CD4-positive, alpha-beta T cell treated with Interferon gamma for 1 hour (primary cell): ENCODE data around the gene ADAMTSL4.
"Not testable (repeated sequence)": the region's sequence is repeated elsewhere in the genome, so short reads cannot be mapped to it uniquely, and the experiment has no call there.

Experiments
- DNase-seq: peaks from one replicate; pipeline ENCODE4 v3.0.0-alpha.2; 2020

The ADAMTSL4 gene

GRCh38 chr1:150555971-150556865 lies 7.0 kb downstream of the ADAMTSL4 start:
- DNase-seq: no peak

- no peak for DNase-seq
Observed at GRCh38 chr1:150557065-150557600, 7.9 kb downstream of the ADAMTSL4 start.

- no peak for DNase-seq
Observed at GRCh38 chr1:150557813-150558212, 8.6 kb downstream of the ADAMTSL4 start.

- DNase-seq: no peak
Observed at GRCh38 chr1:150558303-150558704, 9.1 kb downstream of the ADAMTSL4 start.

GRCh38 chr1:150558761-150559655 lies 9.8 kb downstream of the ADAMTSL4 start:
- no peak for DNase-seq

GRCh38 chr1:150559656-150560010 lies 10.4 kb downstream of the ADAMTSL4 start:
- no peak for DNase-seq

GRCh38 chr1:150560011-150560438 lies 10.8 kb downstream of the ADAMTSL4 start:
- DNase-seq: peak; percentile 76

- peak; percentile 87 for DNase-seq
Observed at GRCh38 chr1:150560576-150561253, 11.5 kb downstream of the ADAMTSL4 start.

GRCh38 chr1:150561254-150561973 lies 12.2 kb downstream of the ADAMTSL4 start:
- peak; percentile 80 for DNase-seq

GRCh38 chr1:150561974-150562445 lies 12.8 kb downstream of the ADAMTSL4 start:
- peak; percentile 95 for DNase-seq

GRCh38 chr1:150562446-150563339 lies 13.5 kb downstream of the ADAMTSL4 start:
- DNase-seq: peak; percentile 93

- peak; percentile 65 for DNase-seq
Observed at GRCh38 chr1:150563340-150564038, 14.3 kb downstream of the ADAMTSL4 start.

GRCh38 chr1:150564051-150564991 lies 15.1 kb downstream of the ADAMTSL4 start:
- no peak for DNase-seq

- DNase-seq: not testable (repeated sequence)
Observed at GRCh38 chr1:150565240-150565991, 16.2 kb downstream of the ADAMTSL4 start.

- no peak for DNase-seq
Observed at GRCh38 chr1:150566589-150567340, 17.6 kb downstream of the ADAMTSL4 start.

- DNase-seq: peak; percentile 74
Observed at GRCh38 chr1:150567341-150567716, 18.1 kb downstream of the ADAMTSL4 start.
